Measurements from ENCODE around the gene GALNT13. TPM values are rescaled to one million over a fixed set of nuclear protein-coding genes. Genes with fewer than 3 reads are reported as not detected.

The GALNT13 gene
- total RNA-seq, 2 experiments from 2014 or later, result not detected

DNA sequence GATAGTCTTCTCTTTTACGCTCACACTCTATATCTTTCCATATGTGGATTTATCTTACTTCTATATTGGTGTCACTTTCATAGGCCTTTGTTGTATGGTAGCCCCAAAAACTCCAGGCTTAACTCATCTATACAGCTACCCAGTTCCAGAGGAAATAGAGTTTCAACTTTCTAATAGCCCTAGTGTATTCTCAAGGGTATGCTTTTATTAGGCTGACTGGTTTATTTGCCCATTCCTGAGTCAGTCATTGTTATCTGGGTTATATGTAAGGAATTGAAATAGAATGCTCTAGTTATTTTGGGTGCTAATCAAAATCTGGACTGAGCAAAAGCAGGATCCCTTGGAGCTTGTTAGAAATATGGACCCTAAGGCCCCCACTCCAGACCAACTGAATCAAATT, 519.3 kb downstream of the GALNT13 start:
- ChIA-PET POLR2A (no interaction called here), CTCF (no interaction called here)

GRCh38 chr2:154392256-154392655, 520.5 kb downstream of the GALNT13 start:
- ChIA-PET CTCF (no interaction called here), POLR2A (no interaction called here)

DNA sequence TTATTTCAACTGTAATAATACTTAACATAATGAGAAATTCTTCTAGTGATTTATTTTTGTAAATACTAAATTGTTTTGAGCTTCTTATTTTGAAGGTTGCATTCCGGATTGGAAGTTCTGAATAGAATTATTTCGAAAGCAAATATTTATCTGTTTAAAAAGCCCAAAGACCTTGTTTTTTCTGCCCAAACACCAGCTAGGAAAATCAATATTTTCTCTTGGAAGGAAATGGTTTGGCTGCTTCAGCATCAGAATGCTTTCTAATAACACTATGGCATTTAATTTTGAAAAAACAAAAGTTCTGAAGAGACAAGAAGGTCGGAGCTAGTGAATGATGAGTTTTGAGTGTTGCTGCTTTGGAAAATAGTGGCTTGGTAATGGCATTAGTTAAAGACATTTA, 522.9 kb downstream of the GALNT13 start:
- ChIA-PET POLR2A (no interaction called here), CTCF (no interaction called here)

- POLR2A ChIA-PET, result no interaction called here
- CTCF ChIA-PET, result no interaction called here
Observed at GRCh38 chr2:154400563-154401290, 529.0 kb downstream of the GALNT13 start.

GRCh38 chr2:154402213-154402612, 530.5 kb downstream of the GALNT13 start:
- ChIA-PET CTCF (no interaction called here), POLR2A (no interaction called here)

GRCh38 chr2:154403242-154403790, 531.6 kb downstream of the GALNT13 start:
- POLR2A ChIA-PET, result no interaction called here
- CTCF ChIA-PET, result no interaction called here

GRCh38 chr2:154408786-154409185, 537.1 kb downstream of the GALNT13 start:
- POLR2A ChIA-PET, result no interaction called here
- CTCF ChIA-PET, result no interaction called here

DNA sequence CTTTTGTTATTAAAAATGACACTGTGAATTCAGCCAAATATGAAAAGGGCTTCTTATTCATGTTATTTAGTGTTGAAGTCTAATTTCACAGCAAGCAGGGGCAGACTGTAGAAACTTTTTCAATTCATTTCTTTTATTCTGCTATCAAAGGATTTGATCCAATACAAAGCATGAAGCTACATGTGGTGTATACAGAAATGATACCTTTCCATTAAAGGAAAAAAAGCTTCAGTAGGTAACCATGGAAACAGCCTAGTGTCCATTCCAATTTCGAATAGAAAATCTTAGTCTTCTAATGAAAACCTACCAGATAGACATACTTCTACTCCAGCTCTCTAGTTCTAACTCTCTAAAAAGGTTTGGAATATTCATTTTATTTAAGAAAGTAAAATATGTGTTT, 550.5 kb downstream of the GALNT13 start:
- POLR2A ChIA-PET, result no interaction called here
- CTCF ChIA-PET, result no interaction called here

- ChIA-PET POLR2A (no interaction called here), CTCF (no interaction called here)
Observed at GRCh38 chr2:154425994-154426393, 554.3 kb downstream of the GALNT13 start.

DNA sequence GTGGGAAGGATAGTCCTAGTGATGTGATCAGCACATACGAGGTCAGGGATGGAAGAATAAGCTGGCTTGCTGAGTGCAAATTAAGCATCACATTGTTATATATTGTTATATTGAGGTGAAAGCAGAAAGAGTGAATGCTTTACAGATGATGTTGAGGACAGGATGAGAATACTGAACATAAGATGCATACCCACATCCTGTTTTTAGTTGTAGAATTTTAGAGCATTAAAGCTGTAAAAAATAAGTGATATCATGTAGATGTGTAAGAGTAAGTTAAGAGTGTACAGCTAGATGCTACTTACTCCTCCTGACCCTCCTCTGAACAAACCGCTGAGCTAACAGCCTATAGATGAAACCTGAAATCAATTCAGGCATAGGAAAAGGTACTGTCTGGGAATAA, 555.7 kb downstream of the GALNT13 start:
- POLR2A ChIA-PET, result no interaction called here
- CTCF ChIA-PET, result no interaction called here

DNA sequence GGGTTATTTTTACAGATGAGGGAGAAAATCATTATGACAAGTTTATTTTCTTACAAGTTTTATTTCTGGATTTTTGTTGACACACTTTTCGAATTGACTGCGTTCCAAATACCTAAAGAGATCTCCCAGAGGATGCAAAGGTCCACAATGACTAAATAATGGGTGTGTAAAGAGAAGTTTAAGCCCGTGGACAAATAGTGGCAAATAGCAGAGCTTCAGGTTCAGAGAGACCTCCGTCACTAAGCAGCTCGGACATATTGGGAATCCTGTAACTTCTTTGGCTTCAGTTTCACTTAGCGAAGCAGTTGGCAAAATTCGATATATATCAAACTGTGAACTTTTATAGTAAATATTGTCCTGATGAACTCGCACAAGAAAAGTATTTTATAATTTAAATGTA, 556.3 kb downstream of the GALNT13 start:
- POLR2A ChIA-PET, result no interaction called here
- CTCF ChIA-PET, result no interaction called here

- CTCF ChIA-PET, result no interaction called here
- POLR2A ChIA-PET, result no interaction called here
Observed at GRCh38 chr2:154433010-154433409, 561.3 kb downstream of the GALNT13 start.

DNA sequence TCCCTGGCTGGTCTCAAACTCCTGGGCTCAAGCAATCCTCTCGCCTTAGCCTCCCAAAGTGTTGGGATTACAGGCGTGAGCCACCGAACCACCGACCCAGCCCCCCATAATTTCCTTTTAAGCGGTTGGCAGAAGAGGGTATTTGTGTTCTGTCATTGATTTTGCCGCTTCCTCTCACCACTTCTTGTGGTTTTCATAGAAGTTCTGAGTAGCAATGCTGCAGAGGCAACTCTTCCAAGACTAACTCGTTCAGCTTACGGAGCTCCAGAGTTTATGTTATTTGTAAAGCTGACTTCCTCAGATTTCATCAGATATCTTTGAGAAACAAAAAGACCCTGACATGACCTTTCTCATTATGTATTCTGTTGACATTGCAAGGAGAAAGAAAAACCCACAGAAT, 565.4 kb downstream of the GALNT13 start:
- CTCF ChIA-PET, result no interaction called here

GRCh38 chr2:154439156-154439555, 567.4 kb downstream of the GALNT13 start:
- ChIA-PET CTCF (no interaction called here), POLR2A (no interaction called here)

More for the DNA sequence above, 565.4 kb downstream of the GALNT13 start:
- POLR2A ChIA-PET, result no interaction called here

- ChIA-PET CTCF (no interaction called here), POLR2A (no interaction called here)
Observed at GRCh38 chr2:154443919-154444318, 572.2 kb downstream of the GALNT13 start.

- ChIA-PET POLR2A (no interaction called here), CTCF (no interaction called here)
Observed at GRCh38 chr2:154446324-154446723, 574.6 kb downstream of the GALNT13 start.

GRCh38 chr2:154447727-154448418, 576.2 kb downstream of the GALNT13 start:
- POLR2A ChIA-PET, result no interaction called here
- CTCF ChIA-PET, result no interaction called here

- CTCF ChIA-PET, result no interaction called here
- POLR2A ChIA-PET, result no interaction called here
Observed at GRCh38 chr2:154449951-154450658, 578.4 kb downstream of the GALNT13 start.

GRCh38 chr2:154452471-154452870, 580.7 kb downstream of the GALNT13 start:
- ChIA-PET CTCF (no interaction called here), POLR2A (no interaction called here)

- CTCF ChIA-PET, result no interaction called here
- POLR2A ChIA-PET, result no interaction called here
Observed at GRCh38 chr2:154452906-154453493, 581.3 kb downstream of the GALNT13 start.

GRCh38 chr2:154455166-154455565, 583.4 kb downstream of the GALNT13 start:
- ChIA-PET CTCF (no interaction called here), POLR2A (no interaction called here)
